HEK293 (cell line): ENCODE measurements around the gene ASPSCR1.

Experiments used
- BCL11B ChIP-seq: fragments of 450-650 bp; formaldehyde crosslinking; IDR thresholded peaks from 2 replicates; pipeline ENCODE4 v1.5.1; 2016; ENCODE audit warnings: low read depth, missing biosample characterization, missing genetic modification characterization
- EGR2 ChIP-seq: fragments of 450-650 bp; formaldehyde crosslinking; IDR thresholded peaks from 2 replicates; pipeline ENCODE4 v1.5.1; 2016; ENCODE audit warnings: low read depth, missing biosample characterization, missing genetic modification characterization
- ZBTB1 ChIP-seq: fragments of 450-650 bp; formaldehyde crosslinking; IDR thresholded peaks from 2 replicates; pipeline ENCODE4 v1.5.1; 2016; ENCODE audit warnings: missing biosample characterization, missing genetic modification characterization
- ZFP69B ChIP-seq: fragments of 450-650 bp; formaldehyde crosslinking; IDR thresholded peaks from 2 replicates; pipeline ENCODE4 v1.5.1; 2016; ENCODE audit warnings: missing biosample characterization, missing genetic modification characterization
- ZNF174 ChIP-seq: fragments of 450-650 bp; formaldehyde crosslinking; IDR thresholded peaks from 2 replicates; pipeline ENCODE4 v1.5.0; 2017; ENCODE audit warnings: missing biosample characterization, mild to moderate bottlenecking, missing genetic modification characterization
- ZNF184 ChIP-seq: fragments of 450-650 bp; IDR thresholded peaks from 2 replicates; pipeline ENCODE4 v1.5.1; 2018; ENCODE audit warnings: missing biosample characterization, mild to moderate bottlenecking, missing genetic modification characterization
- ZNF202 ChIP-seq: fragments of 450-650 bp; formaldehyde crosslinking; IDR thresholded peaks from 2 replicates; pipeline ENCODE4 v1.5.1; 2016; ENCODE audit warnings: missing biosample characterization, missing genetic modification characterization, borderline replicate concordance
- ZNF223 ChIP-seq: fragments of 450-650 bp; formaldehyde crosslinking; IDR thresholded peaks from 2 replicates; pipeline ENCODE4 v1.5.1; 2016; ENCODE audit warnings: missing biosample characterization, missing genetic modification characterization
- ZNF248 ChIP-seq: fragments of 450-650 bp; formaldehyde crosslinking; IDR thresholded peaks from 2 replicates; pipeline ENCODE4 v1.5.1; 2017; ENCODE audit warnings: missing biosample characterization, missing genetic modification characterization
- ZNF366 ChIP-seq: fragments of 450-650 bp; formaldehyde crosslinking; conservative IDR thresholded peaks from 2 replicates; pipeline ENCODE4 v1.5.1; 2016; ENCODE audit warnings: missing biosample characterization, missing genetic modification characterization
- ZNF37A ChIP-seq: fragments of 450-650 bp; IDR thresholded peaks from 2 replicates; pipeline ENCODE4 v1.5.1; 2018; ENCODE audit warnings: missing biosample characterization, missing genetic modification characterization
- ZNF548 ChIP-seq: fragments of 450-650 bp; formaldehyde crosslinking; IDR thresholded peaks from 2 replicates; pipeline ENCODE4 v1.5.1; 2016; ENCODE audit warnings: missing biosample characterization, missing genetic modification characterization
- ZNF585B ChIP-seq: fragments of 450-650 bp; formaldehyde crosslinking; IDR thresholded peaks from 2 replicates; pipeline ENCODE4 v1.5.1; 2016; ENCODE audit warnings: missing biosample characterization, missing genetic modification characterization
- ZNF677 ChIP-seq: fragments of 450-650 bp; IDR thresholded peaks from 2 replicates; pipeline ENCODE4 v1.5.0; 2018; ENCODE audit warnings: missing biosample characterization, mild to moderate bottlenecking, missing genetic modification characterization, moderate library complexity
- ZNF76 ChIP-seq: fragments of 450-650 bp; formaldehyde crosslinking; IDR thresholded peaks from 2 replicates; pipeline ENCODE4; 2016; ENCODE audit warnings: low read depth, missing biosample characterization, missing genetic modification characterization, borderline replicate concordance
- ZNF776 ChIP-seq: fragments of 450-650 bp; formaldehyde crosslinking; IDR thresholded peaks from 2 replicates; pipeline ENCODE4 v1.5.0; 2017; ENCODE audit warnings: missing biosample characterization, missing genetic modification characterization, borderline replicate concordance
- ZNF791 ChIP-seq: fragments of 450-650 bp; formaldehyde crosslinking; IDR thresholded peaks from 2 replicates; pipeline ENCODE4 v1.5.1; 2016; ENCODE audit warnings: missing biosample characterization, missing genetic modification characterization
- ZXDB ChIP-seq: fragments of 450-650 bp; formaldehyde crosslinking; IDR thresholded peaks from 2 replicates; pipeline ENCODE4 v1.5.1; 2016; ENCODE audit warnings: missing biosample characterization, missing genetic modification characterization
- TF ChIP-seq, protein P1 (sequence below): fragments of 450-650 bp; IDR thresholded peaks from 2 replicates; pipeline ENCODE4 v1.5.1; 2018; ENCODE audit warnings: missing biosample characterization, mild to moderate bottlenecking, missing genetic modification characterization
- TF ChIP-seq, protein P2 (sequence below): fragments of 450-650 bp; formaldehyde crosslinking; IDR thresholded peaks from 2 replicates; pipeline ENCODE4 v1.5.1; 2016; ENCODE audit warnings: missing biosample characterization, missing genetic modification characterization
- TF ChIP-seq, protein P3 (sequence below): fragments of 450-650 bp; formaldehyde crosslinking; IDR thresholded peaks from 2 replicates; pipeline ENCODE4 v1.5.1; 2016; ENCODE audit warnings: missing biosample characterization, missing genetic modification characterization
- TF ChIP-seq, protein P4 (sequence below): fragments of 450-650 bp; formaldehyde crosslinking; IDR thresholded peaks from 2 replicates; pipeline ENCODE4 v1.5.1; 2016; ENCODE audit warnings: missing biosample characterization, missing genetic modification characterization
- TF ChIP-seq, protein P5 (sequence below): fragments of 450-650 bp; formaldehyde crosslinking; IDR thresholded peaks from 2 replicates; pipeline ENCODE4 v1.5.1; 2016; ENCODE audit warnings: missing biosample characterization, missing genetic modification characterization, borderline replicate concordance
- TF ChIP-seq, protein P6 (sequence below): fragments of 450-650 bp; formaldehyde crosslinking; IDR thresholded peaks from 2 replicates; pipeline ENCODE4 v1.5.1; 2016; ENCODE audit warnings: missing biosample characterization, missing genetic modification characterization

The ASPSCR1 gene

DNA sequence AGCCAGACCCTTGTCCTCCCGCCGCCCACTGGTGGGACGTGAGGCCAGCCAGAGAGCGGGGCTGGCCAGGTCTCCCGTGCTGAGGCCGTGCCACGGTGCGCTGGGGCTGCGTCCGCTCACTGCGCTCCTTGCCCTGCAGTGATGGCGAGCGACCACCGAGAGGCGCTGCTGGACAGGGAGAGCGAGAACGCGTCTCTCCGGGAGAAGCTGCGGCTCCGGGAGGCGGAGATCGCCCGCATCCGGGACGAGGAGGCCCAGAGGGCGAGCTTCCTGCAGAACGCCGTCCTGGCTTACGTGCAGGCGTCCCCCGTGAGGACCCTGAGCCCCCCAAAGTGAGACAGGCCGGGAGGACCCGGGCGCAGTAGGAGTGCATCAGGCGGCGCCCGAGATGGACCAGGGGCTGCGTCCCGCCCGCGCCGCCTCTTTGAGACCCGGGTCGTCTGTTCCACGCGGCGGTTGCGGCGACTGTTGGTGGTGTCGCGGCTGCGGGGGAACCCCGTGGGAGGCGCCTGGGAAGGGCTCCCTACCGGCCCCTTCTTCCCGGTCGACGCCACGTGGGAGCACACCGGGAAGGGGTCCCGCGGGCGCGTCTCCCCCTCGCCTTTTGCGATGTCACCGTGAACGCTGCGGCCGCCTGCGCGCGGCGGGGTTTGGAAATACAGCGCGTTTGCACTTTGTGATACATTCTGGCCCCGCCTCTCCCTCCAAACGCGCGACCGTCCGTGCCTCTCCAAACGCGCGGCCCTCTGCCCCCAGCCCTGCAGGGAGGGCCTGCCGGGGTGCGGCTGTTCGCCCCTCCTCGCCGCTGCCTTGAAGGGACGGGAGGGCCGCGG is 53.3 kb downstream of the ASPSCR1 start (continued):
- TF ChIP-seq ZFP69B (tag by site-specific recombination) (no peak), BCL11B (tag by site-specific recombination) (no peak), ZBTB1 (tag by site-specific recombination) (peak; percentile 89), ZNF184 (tag by site-specific recombination) (no peak), ZNF223 (tag by site-specific recombination) (no peak), ZNF776 (no peak), EGR2 (tag by site-specific recombination) (peak; percentile 60; the same call in 1 of the 2 replicates), ZNF677 (tag by site-specific recombination) (no peak), ZNF174 (tag by site-specific recombination) (no peak), ZNF585B (no peak), ZNF548 (tag by site-specific recombination) (no peak), ZNF202 (no peak), ZNF37A (no peak), ZNF76 (tag by site-specific recombination) (peak; percentile 44; the same call in 1 of the 2 replicates), ZXDB (tag by site-specific recombination) (peak; percentile 61; the same call in 1 of the 2 replicates), ZNF791 (tag by site-specific recombination) (no peak), ZNF248 (tag by site-specific recombination) (no peak), ZNF366 (0 out of 2 replicates have a peak, but pooled peaks have one; percentile 16)
- TF ChIP-seq, protein P1, sequence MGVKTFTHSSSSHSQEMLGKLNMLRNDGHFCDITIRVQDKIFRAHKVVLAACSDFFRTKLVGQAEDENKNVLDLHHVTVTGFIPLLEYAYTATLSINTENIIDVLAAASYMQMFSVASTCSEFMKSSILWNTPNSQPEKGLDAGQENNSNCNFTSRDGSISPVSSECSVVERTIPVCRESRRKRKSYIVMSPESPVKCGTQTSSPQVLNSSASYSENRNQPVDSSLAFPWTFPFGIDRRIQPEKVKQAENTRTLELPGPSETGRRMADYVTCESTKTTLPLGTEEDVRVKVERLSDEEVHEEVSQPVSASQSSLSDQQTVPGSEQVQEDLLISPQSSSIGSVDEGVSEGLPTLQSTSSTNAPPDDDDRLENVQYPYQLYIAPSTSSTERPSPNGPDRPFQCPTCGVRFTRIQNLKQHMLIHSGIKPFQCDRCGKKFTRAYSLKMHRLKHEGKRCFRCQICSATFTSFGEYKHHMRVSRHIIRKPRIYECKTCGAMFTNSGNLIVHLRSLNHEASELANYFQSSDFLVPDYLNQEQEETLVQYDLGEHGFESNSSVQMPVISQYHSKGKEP (tag by site-specific recombination) = no peak
- TF ChIP-seq, protein P2, sequence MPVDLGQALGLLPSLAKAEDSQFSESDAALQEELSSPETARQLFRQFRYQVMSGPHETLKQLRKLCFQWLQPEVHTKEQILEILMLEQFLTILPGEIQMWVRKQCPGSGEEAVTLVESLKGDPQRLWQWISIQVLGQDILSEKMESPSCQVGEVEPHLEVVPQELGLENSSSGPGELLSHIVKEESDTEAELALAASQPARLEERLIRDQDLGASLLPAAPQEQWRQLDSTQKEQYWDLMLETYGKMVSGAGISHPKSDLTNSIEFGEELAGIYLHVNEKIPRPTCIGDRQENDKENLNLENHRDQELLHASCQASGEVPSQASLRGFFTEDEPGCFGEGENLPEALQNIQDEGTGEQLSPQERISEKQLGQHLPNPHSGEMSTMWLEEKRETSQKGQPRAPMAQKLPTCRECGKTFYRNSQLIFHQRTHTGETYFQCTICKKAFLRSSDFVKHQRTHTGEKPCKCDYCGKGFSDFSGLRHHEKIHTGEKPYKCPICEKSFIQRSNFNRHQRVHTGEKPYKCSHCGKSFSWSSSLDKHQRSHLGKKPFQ = no peak
- TF ChIP-seq, protein P3, sequence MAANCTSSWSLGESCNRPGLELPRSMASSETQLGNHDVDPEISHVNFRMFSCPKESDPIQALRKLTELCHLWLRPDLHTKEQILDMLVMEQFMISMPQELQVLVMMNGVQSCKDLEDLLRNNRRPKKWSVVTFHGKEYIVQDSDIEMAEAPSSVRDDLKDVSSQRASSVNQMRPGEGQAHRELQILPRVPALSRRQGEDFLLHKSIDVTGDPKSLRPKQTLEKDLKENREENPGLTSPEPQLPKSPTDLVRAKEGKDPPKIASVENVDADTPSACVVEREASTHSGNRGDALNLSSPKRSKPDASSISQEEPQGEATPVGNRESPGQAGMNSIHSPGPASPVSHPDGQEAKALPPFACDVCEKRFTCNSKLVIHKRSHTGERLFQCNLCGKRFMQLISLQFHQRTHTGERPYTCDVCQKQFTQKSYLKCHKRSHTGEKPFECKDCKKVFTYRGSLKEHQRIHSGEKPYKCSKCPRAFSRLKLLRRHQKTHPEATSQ = no peak
- TF ChIP-seq, protein P4, sequence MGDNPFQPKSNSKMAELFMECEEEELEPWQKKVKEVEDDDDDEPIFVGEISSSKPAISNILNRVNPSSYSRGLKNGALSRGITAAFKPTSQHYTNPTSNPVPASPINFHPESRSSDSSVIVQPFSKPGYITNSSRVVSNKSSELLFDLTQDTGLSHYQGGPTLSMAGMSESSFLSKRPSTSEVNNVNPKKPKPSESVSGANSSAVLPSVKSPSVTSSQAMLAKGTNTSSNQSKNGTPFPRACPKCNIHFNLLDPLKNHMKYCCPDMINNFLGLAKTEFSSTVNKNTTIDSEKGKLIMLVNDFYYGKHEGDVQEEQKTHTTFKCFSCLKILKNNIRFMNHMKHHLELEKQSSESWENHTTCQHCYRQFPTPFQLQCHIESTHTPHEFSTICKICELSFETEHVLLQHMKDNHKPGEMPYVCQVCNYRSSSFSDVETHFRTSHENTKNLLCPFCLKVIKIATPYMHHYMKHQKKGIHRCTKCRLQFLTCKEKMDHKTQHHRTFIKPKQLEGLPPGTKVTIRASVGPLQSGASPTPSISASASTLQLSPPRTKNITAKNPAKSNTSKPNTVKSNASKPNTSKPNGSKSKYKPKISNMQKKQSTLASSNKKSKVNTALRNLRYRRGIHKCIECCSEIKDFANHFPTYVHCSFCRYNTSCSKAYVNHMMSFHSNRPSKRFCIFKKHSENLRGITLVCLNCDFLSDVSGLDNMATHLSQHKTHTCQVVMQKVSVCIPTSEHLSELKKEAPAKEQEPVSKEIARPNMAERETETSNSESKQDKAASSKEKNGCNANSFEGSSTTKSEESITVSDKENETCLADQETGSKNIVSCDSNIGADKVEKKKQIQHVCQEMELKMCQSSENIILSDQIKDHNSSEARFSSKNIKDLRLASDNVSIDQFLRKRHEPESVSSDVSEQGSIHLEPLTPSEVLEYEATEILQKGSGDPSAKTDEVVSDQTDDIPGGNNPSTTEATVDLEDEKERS (tag by site-specific recombination) = no peak
- TF ChIP-seq, protein P5, sequence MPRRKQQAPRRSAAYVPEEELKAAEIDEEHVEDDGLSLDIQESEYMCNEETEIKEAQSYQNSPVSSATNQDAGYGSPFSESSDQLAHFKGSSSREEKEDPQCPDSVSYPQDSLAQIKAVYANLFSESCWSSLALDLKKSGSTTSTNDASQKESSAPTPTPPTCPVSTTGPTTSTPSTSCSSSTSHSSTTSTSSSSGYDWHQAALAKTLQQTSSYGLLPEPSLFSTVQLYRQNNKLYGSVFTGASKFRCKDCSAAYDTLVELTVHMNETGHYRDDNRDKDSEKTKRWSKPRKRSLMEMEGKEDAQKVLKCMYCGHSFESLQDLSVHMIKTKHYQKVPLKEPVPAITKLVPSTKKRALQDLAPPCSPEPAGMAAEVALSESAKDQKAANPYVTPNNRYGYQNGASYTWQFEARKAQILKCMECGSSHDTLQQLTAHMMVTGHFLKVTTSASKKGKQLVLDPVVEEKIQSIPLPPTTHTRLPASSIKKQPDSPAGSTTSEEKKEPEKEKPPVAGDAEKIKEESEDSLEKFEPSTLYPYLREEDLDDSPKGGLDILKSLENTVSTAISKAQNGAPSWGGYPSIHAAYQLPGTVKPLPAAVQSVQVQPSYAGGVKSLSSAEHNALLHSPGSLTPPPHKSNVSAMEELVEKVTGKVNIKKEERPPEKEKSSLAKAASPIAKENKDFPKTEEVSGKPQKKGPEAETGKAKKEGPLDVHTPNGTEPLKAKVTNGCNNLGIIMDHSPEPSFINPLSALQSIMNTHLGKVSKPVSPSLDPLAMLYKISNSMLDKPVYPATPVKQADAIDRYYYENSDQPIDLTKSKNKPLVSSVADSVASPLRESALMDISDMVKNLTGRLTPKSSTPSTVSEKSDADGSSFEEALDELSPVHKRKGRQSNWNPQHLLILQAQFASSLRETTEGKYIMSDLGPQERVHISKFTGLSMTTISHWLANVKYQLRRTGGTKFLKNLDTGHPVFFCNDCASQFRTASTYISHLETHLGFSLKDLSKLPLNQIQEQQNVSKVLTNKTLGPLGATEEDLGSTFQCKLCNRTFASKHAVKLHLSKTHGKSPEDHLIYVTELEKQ (tag by site-specific recombination) = no peak
- TF ChIP-seq, protein P6, sequence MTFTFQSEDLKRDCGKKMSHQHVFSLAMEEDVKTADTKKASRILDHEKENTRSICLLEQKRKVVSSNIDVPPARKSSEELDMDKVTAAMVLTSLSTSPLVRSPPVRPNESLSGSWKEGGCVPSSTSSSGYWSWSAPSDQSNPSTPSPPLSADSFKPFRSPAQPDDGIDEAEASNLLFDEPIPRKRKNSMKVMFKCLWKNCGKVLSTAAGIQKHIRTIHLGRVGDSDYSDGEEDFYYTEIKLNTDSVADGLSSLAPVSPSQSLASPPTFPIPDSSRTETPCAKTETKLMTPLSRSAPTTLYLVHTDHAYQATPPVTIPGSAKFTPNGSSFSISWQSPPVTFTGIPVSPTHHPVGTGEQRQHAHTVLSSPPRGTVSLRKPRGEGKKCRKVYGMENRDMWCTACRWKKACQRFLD = no peak
